Measurements from ENCODE around the gene C12orf75. TPM values are rescaled to one million over a fixed set of nuclear protein-coding genes. Genes with fewer than 3 reads are reported as not detected.

The C12orf75 gene
- total and polyA plus RNA-seq, 10 of the 15 experiments (the other 5 are each of a cell fraction or from before 2014, with no cell fraction given), result 40.7 to 411 (median 159) TPM

DNA sequence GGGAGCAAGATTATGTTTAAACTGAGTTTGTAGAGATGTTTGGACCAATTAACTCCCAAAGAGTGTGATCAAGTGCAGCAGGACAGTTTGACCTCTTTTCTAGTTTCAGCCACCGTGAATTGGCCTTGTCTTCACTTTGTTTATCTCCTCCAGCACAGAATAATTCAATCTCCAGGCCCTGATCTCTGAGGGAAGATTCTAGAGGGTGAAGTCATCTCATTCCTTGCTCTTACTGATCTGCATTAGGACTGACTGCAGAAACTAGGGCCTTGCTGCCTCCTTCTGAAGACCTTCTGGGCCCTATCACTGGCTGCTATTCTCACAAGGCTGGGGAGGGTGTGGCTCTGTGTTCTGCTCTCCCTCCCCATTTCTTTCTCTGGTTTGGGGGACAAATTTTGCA, 29.4 kb downstream of the C12orf75 start (continued):
- TF ChIP-seq KAT2A (conservative IDR thresholded peaks at IDR 0.05; ENCODE audit: control insufficient read depth, low read depth, low read length), result no peak
- no peak for TF ChIP-seq DPF2 (IDR thresholded peaks at IDR 0.05)
- no peak for TF ChIP-seq JUNB (IDR thresholded peaks at IDR 0.05)
- TF ChIP-seq RBBP5 (conservative IDR thresholded peaks at IDR 0.05), result no peak
- no peak for TF ChIP-seq NFYB (IDR thresholded peaks at IDR 0.05; ENCODE audit: insufficient read depth, low read depth, low read length)
- TF ChIP-seq, protein P1, sequence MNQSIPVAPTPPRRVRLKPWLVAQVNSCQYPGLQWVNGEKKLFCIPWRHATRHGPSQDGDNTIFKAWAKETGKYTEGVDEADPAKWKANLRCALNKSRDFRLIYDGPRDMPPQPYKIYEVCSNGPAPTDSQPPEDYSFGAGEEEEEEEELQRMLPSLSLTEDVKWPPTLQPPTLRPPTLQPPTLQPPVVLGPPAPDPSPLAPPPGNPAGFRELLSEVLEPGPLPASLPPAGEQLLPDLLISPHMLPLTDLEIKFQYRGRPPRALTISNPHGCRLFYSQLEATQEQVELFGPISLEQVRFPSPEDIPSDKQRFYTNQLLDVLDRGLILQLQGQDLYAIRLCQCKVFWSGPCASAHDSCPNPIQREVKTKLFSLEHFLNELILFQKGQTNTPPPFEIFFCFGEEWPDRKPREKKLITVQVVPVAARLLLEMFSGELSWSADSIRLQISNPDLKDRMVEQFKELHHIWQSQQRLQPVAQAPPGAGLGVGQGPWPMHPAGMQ (IDR thresholded peaks at IDR 0.05; ENCODE audit: borderline replicate concordance), result no peak
- TF ChIP-seq, protein P2, sequence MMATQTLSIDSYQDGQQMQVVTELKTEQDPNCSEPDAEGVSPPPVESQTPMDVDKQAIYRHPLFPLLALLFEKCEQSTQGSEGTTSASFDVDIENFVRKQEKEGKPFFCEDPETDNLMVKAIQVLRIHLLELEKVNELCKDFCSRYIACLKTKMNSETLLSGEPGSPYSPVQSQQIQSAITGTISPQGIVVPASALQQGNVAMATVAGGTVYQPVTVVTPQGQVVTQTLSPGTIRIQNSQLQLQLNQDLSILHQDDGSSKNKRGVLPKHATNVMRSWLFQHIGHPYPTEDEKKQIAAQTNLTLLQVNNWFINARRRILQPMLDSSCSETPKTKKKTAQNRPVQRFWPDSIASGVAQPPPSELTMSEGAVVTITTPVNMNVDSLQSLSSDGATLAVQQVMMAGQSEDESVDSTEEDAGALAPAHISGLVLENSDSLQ (IDR thresholded peaks at IDR 0.05), result no peak
- no peak for TF ChIP-seq SMAD1 (IDR thresholded peaks at IDR 0.05; ENCODE audit: low read depth, partially characterized antibody)
- no peak for TF ChIP-seq TCF7 (IDR thresholded peaks at IDR 0.05; ENCODE audit: borderline replicate concordance)
- TF ChIP-seq EP300 (IDR thresholded peaks at IDR 0.05; ENCODE audit: borderline replicate concordance in 1 of 2, control insufficient read depth in 1 of 2, low read depth in 2 of 2, low read length in 2 of 2), result no peak
- no peak for TF ChIP-seq RUNX3 (IDR thresholded peaks at IDR 0.05; ENCODE audit: low read length)
- no peak for TF ChIP-seq TCF12 (IDR thresholded peaks at IDR 0.05; ENCODE audit: low read depth, low read length)
